ENCODE measurements around the gene PDE6A. TPM values are rescaled to one million over a fixed set of nuclear protein-coding genes. Genes with fewer than 3 reads are reported as not detected.

The PDE6A gene
- total RNA-seq, 1 experiment from 2014 or later = 0.50 TPM

- ChIA-PET CTCF (interaction anchor here (0.5 kb wide), 1 partner anchor 380 kb away, joined by 5 read pairs; no protein-coding TSS in a partner anchor), POLR2A (ENCODE audit: unreplicated experiment) (no interaction called here)
- Histone ChIP-seq H3K36me3 (ENCODE audit: low read depth) (no peaks in the 10 kb centered on the region), H3K9me3 (ENCODE audit: insufficient read depth, low read depth) (no peaks in the 10 kb centered on the region), H3K27ac (no peak overlapping the region), H3K4me1 (replicated peaks; ENCODE audit: insufficient read depth) (no peaks in the 10 kb centered on the region), H3K9me2 (ENCODE audit: insufficient read depth) (no peaks in the 10 kb centered on the region), H2AFZ (no peak overlapping the region), H3F3A (ENCODE audit: insufficient read depth, low read depth) (no peaks in the 10 kb centered on the region), H3K79me2 (ENCODE audit: low read depth) (no peaks in the 10 kb centered on the region), H3K4me3 (no peak overlapping the region), H4K20me1 (ENCODE audit: insufficient read depth) (no peaks in the 10 kb centered on the region), H3K27me3 (ENCODE audit: insufficient read depth, low read depth) (no peaks in the 10 kb centered on the region), H3K4me2 (no peak overlapping the region)
- DNase-seq = no peak
- no TSS peak for BruUV-seq (replicated peaks)
- intact Hi-C loops (cut with micrococcal nuclease; ENCODE audit: unreplicated experiment) = no loop called here
- no peak for TF ChIP-seq CTCF (conservative IDR thresholded peaks at IDR 0.05)
- no peak for TF ChIP-seq EZH2 (IDR thresholded peaks at IDR 0.05; ENCODE audit: low read depth)
Measured at GRCh38 chr5:149849966-149850910, 94.4 kb downstream of the PDE6A start.

DNA sequence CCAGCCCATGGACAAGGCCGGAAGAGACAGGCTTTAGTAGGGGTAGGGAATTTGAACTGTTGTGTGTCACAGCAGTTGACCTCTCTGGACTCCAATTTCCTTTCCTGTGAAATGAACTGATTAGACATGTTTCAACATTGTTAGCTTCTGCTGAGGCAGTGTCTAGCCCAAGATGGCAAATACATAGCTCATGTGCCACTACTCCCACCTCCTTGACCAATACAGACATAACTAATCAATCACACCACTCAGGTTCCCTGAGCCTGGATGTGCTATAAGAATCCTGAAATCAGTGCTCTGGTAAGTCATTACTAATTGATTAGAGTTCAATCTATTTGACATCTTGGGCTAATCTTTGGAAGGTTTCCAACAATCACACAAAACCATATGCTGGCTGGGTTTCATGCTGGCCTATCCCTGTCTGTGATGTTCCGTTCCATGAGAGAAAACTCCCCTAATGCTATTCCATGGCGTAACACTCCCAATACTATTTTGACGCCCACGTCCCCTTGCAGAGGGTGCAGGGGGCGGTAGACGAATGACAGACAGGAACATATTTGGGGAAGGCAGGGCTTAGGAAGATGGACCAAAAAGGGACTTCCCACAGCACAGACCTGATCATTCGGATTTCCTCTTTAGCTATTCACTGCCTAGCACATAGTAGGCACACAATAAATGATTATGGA, 95.2 kb downstream of the PDE6A start:
- Histone ChIP-seq H4K20me1 (ENCODE audit: insufficient read depth) (no peaks in the 10 kb centered on the region), H3K4me2 (no peak overlapping the region), H2AFZ (no peak overlapping the region), H3K9me2 (ENCODE audit: insufficient read depth) (no peaks in the 10 kb centered on the region), H3K4me1 (replicated peaks; ENCODE audit: insufficient read depth) (no peaks in the 10 kb centered on the region), H3K79me2 (ENCODE audit: low read depth) (no peaks in the 10 kb centered on the region), H3K4me3 (no peak overlapping the region), H3F3A (ENCODE audit: insufficient read depth, low read depth) (no peaks in the 10 kb centered on the region), H3K9me3 (ENCODE audit: insufficient read depth, low read depth) (no peaks in the 10 kb centered on the region), H3K36me3 (ENCODE audit: low read depth) (no peaks in the 10 kb centered on the region), H3K27ac (no peak overlapping the region), H3K27me3 (ENCODE audit: insufficient read depth, low read depth) (no peaks in the 10 kb centered on the region)
- TF ChIP-seq EZH2 (IDR thresholded peaks at IDR 0.05; ENCODE audit: low read depth) (no peak), CTCF (conservative IDR thresholded peaks at IDR 0.05) (no peak)
- no peak for DNase-seq
- intact Hi-C loops (cut with micrococcal nuclease; ENCODE audit: unreplicated experiment) = no loop called here
- BruUV-seq (replicated peaks) = no TSS peak
- POLR2A ChIA-PET (ENCODE audit: unreplicated experiment) = no interaction called here
- CTCF ChIA-PET = interaction anchor here (0.6 kb wide), 1 partner anchor 499 kb away, joined by 5 read pairs; no protein-coding TSS in a partner anchor

- no peak overlapping the region for H3K4me2 ChIP-seq
- no peak for TF ChIP-seq CTCF (conservative IDR thresholded peaks at IDR 0.05)
- no peak for TF ChIP-seq EZH2 (IDR thresholded peaks at IDR 0.05; ENCODE audit: low read depth)
- H3K4me1 ChIP-seq (replicated peaks; ENCODE audit: insufficient read depth) = no peaks in the 10 kb centered on the region
- intact Hi-C loops (cut with micrococcal nuclease; ENCODE audit: unreplicated experiment) = no loop called here
- H3F3A ChIP-seq (ENCODE audit: insufficient read depth, low read depth) = no peaks in the 10 kb centered on the region
- no peak overlapping the region for H3K27ac ChIP-seq
- DNase-seq = no peak
- BruUV-seq (replicated peaks) = no TSS peak
- H3K79me2 ChIP-seq (ENCODE audit: low read depth) = no peaks in the 10 kb centered on the region
- no peaks in the 10 kb centered on the region for H3K9me2 ChIP-seq (ENCODE audit: insufficient read depth)
- H3K27me3 ChIP-seq (ENCODE audit: insufficient read depth, low read depth) = no peaks in the 10 kb centered on the region
- no peak overlapping the region for H2AFZ ChIP-seq
- H3K4me3 ChIP-seq = no peak overlapping the region
- POLR2A ChIA-PET (ENCODE audit: unreplicated experiment) = no interaction called here
- CTCF ChIA-PET = interaction anchor here (0.7 kb wide), 1 partner anchor 443 kb away, joined by 7 read pairs; no protein-coding TSS in a partner anchor
- no peaks in the 10 kb centered on the region for H3K9me3 ChIP-seq (ENCODE audit: insufficient read depth, low read depth)
- no peaks in the 10 kb centered on the region for H3K36me3 ChIP-seq (ENCODE audit: low read depth)
- H4K20me1 ChIP-seq (ENCODE audit: insufficient read depth) = no peaks in the 10 kb centered on the region
Measured at GRCh38 chr5:149847611-149848010, 97.0 kb downstream of the PDE6A start.
